CD4-positive, alpha-beta T cell (primary cell): Measurements from ENCODE around the gene ACTN1. TPM values are rescaled to one million over a fixed set of nuclear protein-coding genes. Genes with fewer than 3 reads are reported as not detected.

Experiments
- ATAC-seq: fragments of 200-7000 bp; cut with Tn5 transposase; one replicate; pipeline ENCODE4 v1.10.0; 2022; ENCODE audit warnings: mild to moderate bottlenecking; ENCODE audit not compliant: poor library complexity
- CTCF ChIA-PET: fragments of 350-600 bp; sonication (Branson Sonifier 250); formaldehyde crosslinking; loops from one replicate; lab custom pipeline; 2021; ENCODE audit warnings: antibody characterized with exemption, inconsistent platforms; lab: Charles Lee
- POLR2A ChIA-PET: fragments of 350-600 bp; sonication (Branson Sonifier 250); formaldehyde crosslinking; loops from one replicate; lab custom pipeline; 2021; ENCODE audit warnings: antibody characterized with exemption, inconsistent platforms; lab: Charles Lee
- DNase-seq, 14 experiments: peaks; one replicate each; pipeline ENCODE4 v3.0.0-alpha.2; 2013 to 2020; ENCODE audit warnings: mixed read lengths in 2 of 14
- H3K27ac ChIP-seq, 2 donors: one replicate each; pipeline versions ENCODE4 v1.5.1 to v1.7.0; 2013; ENCODE audit warnings: low read length in 2 of 2, low read depth in 1 of 2, mild to moderate bottlenecking in 1 of 2
- H3K27me3 ChIP-seq, 2 experiments: 1 replicate in 1 of 2; 2 replicates in 1 of 2; pipeline versions ENCODE4 v1.6.1 to v1.7.0; 2013; ENCODE audit warnings: low read length in 2 of 2, control low read depth in 1 of 2, mild to moderate bottlenecking in 1 of 2, moderate library complexity in 1 of 2; ENCODE audit not compliant: insufficient read depth in 2 of 2, control insufficient read depth in 1 of 2
- H3K36me3 ChIP-seq: one replicate; pipeline ENCODE4 v1.6.1; 2013; ENCODE audit warnings: low read length, control low read depth; ENCODE audit not compliant: insufficient read depth
- H3K4me1 ChIP-seq: one replicate; pipeline ENCODE4 v1.6.1; 2013; ENCODE audit warnings: low read length, control low read depth; ENCODE audit not compliant: insufficient read depth
- H3K4me3 ChIP-seq: one replicate; pipeline ENCODE4 v1.5.1; 2013; ENCODE audit warnings: mild to moderate bottlenecking, low read length, moderate library complexity
- H3K9me3 ChIP-seq, 2 experiments: 1 replicate in 1 of 2; 2 replicates in 1 of 2; pipeline versions ENCODE4 v1.6.1 to v1.7.0; 2013; ENCODE audit warnings: low read length in 2 of 2, mild to moderate bottlenecking in 2 of 2, control low read depth in 1 of 2, moderate library complexity in 1 of 2; ENCODE audit not compliant: control insufficient read depth in 1 of 2, insufficient read depth in 1 of 2
- H3K27ac Mint-ChIP-seq: one replicate; pipeline ENCODE4 v1.8.0; 2020; ENCODE audit warnings: mixed read lengths
- H3K27me3 Mint-ChIP-seq: one replicate; pipeline ENCODE4 v1.8.0; 2021; ENCODE audit warnings: mixed read lengths
- H3K36me3 Mint-ChIP-seq: one replicate; pipeline ENCODE4 v1.8.0; 2021; ENCODE audit warnings: low read depth, mixed read lengths
- H3K4me1 Mint-ChIP-seq: one replicate; pipeline ENCODE4 v1.8.0; 2021; ENCODE audit warnings: low read depth, mixed read lengths
- H3K4me3 Mint-ChIP-seq: one replicate; pipeline ENCODE4 v1.8.0; 2020; ENCODE audit warnings: mild to moderate bottlenecking, mixed read lengths
- H3K9me3 Mint-ChIP-seq: one replicate; pipeline ENCODE4 v1.8.0; 2020; ENCODE audit warnings: mixed read lengths
- intact Hi-C, 2 experiments: fragments of 100-400 bp; cut with DNase I in 1 of 2; cut with micrococcal nuclease in 1 of 2; formaldehyde crosslinking; loops; one replicate each; pipeline versions ENCODE4 v1.15.1 to v1.9.0; 2023 to 2025; cut with DNase I, micrococcal nuclease
- total RNA-seq, 174 experiments: library from RNA in 2 of 174; stranded (reverse) in 2 of 174; gene quantifications; one replicate each; pipeline ENCODE4 v1.2.3 and lab custom pipeline; 2021 to 2026
- TF ChIP-seq, protein P1 (sequence below): fragments of 200-600 bp; IDR thresholded peaks from one replicate; pipeline ENCODE4 v1.8.0; 2022; ENCODE audit warnings: antibody characterized with exemption, mild to moderate bottlenecking

ACTN1 gene
- total RNA-seq, 2 experiments from 2014 or later, result 128 to 143 TPM

DNA sequence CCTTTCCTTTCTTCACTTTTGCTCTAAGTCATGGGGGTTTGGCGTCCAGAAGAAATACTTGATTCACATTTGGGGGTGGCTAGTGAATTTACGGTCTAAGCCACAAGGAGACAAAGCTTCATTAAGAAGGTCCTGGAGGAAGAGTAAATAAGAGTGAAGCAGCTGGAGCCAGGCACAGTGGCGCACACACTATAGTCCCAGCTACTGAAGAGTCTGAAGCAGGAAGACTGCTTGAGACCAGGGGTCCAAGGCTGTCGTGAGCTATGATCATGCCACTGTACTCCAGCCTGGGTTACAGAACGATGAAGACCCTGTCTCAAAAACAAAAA, 23.3 kb downstream of the ACTN1 start:
- Mint-ChIP-seq H3K4me3 (peak overlapping the region; percentile 43), H3K36me3 (peaks cover 32% of the 10 kb centered on the region), H3K27me3 (no peaks in the 10 kb centered on the region), H3K27ac (peak overlapping the region; percentile 70), H3K9me3 (no peaks in the 10 kb centered on the region), H3K4me1 (peaks cover 94% of the 10 kb centered on the region)
- TF ChIP-seq, protein P1, sequence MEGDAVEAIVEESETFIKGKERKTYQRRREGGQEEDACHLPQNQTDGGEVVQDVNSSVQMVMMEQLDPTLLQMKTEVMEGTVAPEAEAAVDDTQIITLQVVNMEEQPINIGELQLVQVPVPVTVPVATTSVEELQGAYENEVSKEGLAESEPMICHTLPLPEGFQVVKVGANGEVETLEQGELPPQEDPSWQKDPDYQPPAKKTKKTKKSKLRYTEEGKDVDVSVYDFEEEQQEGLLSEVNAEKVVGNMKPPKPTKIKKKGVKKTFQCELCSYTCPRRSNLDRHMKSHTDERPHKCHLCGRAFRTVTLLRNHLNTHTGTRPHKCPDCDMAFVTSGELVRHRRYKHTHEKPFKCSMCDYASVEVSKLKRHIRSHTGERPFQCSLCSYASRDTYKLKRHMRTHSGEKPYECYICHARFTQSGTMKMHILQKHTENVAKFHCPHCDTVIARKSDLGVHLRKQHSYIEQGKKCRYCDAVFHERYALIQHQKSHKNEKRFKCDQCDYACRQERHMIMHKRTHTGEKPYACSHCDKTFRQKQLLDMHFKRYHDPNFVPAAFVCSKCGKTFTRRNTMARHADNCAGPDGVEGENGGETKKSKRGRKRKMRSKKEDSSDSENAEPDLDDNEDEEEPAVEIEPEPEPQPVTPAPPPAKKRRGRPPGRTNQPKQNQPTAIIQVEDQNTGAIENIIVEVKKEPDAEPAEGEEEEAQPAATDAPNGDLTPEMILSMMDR, result no peak
- H3K9me3 ChIP-seq, result no peaks in the 10 kb centered on the region
- peaks cover 4% of the 10 kb centered on the region for H3K36me3 ChIP-seq
- ATAC-seq (no peak), DNase-seq (no peak)
- H3K4me1 ChIP-seq, result peaks cover 74% of the 10 kb centered on the region
- H3K27me3 ChIP-seq, result no peaks in the 10 kb centered on the region
- ChIA-PET POLR2A (interaction anchor here (0.7 to 4.4 kb wide), 4 partner anchors 9 to 19 kb away, joined by 3 to 37 read pairs (median 5); no protein-coding TSS in a partner anchor), CTCF (no interaction called here)
- H3K4me3 ChIP-seq, result no peak overlapping the region
- no peak overlapping the region for H3K27ac ChIP-seq
- intact Hi-C loops, result no loop called here

DNA sequence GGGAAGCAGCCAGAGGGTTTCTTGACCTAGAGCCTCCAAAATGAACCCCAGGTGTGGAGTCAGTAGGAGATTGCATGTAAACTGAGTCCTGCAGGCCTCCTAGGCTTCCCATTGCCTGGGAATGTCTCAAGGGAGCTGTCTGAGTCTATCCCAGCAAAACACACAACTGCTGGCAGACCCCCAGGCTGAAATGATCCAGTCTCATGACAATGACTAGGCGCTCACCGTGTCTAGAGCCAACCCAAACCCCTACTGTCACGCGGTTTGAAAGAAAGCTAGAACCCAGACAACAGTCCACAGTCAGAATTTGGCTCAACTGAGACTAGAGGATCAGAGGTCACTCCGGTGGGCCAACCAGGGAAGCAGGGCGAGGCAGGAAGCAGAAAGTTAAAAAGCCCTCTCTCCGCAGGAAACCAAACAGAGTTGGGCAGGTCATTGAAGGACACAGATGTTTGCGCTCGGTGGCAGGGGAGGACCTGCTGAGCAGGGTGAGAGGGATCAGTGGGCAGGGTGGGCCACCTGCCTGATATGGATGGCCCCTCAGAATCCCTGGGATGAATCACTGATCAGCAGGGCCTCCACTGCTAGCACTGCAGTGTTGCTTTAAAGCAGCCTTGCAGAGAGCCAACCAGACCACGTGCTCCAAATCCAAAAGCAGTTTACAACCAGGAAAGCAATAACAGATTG, 23.8 kb downstream of the ACTN1 start:
- ATAC-seq, result no peak

DNA sequence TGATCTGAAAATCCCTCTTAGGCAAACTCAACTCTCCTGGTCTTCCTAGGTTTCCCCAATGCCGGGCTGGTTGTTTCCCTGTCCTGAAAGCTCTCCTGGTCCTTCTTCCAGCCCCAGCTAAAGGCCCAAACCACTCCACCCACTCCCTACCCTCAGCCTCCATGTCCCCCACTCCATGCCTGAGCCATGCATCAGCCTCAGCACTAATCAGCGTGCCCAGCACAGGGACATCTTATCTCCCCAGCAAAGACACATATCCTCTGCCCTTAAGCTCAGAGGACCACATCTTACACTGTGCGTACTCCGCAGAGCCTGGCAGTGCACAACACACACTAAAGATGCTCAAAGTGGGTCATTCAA, 25.9 kb downstream of the ACTN1 start:
- H3K9me3 ChIP-seq, result no peaks in the 10 kb centered on the region
- H3K27ac ChIP-seq, result peak overlapping the region in 1 of 2 donors; percentile 33
- H3K27me3 ChIP-seq, result no peaks in the 10 kb centered on the region
- no peak overlapping the region for H3K4me3 ChIP-seq
- peaks cover 91% of the 10 kb centered on the region for H3K4me1 Mint-ChIP-seq
- peaks cover 31% of the 10 kb centered on the region for H3K36me3 Mint-ChIP-seq
- H3K27me3 Mint-ChIP-seq, result no peaks in the 10 kb centered on the region
- intact Hi-C loops, result no loop called here
- ATAC-seq, result no peak
- peaks cover 80% of the 10 kb centered on the region for H3K4me1 ChIP-seq
- H3K9me3 Mint-ChIP-seq, result no peaks in the 10 kb centered on the region
- TF ChIP-seq, protein P1, result no peak
- H3K4me3 Mint-ChIP-seq, result peak overlapping the region; percentile 74
- ChIA-PET POLR2A (interaction anchor here (1.0 to 4.4 kb wide), 3 partner anchors 12 to 25 kb away, joined by 3 to 37 read pairs (median 3); no protein-coding TSS in a partner anchor), CTCF (interaction anchor here (0.7 kb wide), 1 partner anchor 27 kb away, joined by 3 read pairs; no protein-coding TSS in a partner anchor)
- DNase-seq, result no peak
- H3K27ac Mint-ChIP-seq, result peak overlapping the region; percentile 89
- peaks cover 4% of the 10 kb centered on the region for H3K36me3 ChIP-seq

More for the DNA sequence above, 23.8 kb downstream of the ACTN1 start:
- Mint-ChIP-seq H3K9me3 (no peaks in the 10 kb centered on the region), H3K4me1 (peaks cover 93% of the 10 kb centered on the region), H3K27me3 (no peaks in the 10 kb centered on the region), H3K4me3 (peak overlapping the region; percentile 43), H3K36me3 (peaks cover 32% of the 10 kb centered on the region), H3K27ac (peak overlapping the region; percentile 70)
- intact Hi-C loops, result no loop called here
- Histone ChIP-seq H3K4me1 (peaks cover 76% of the 10 kb centered on the region), H3K4me3 (no peak overlapping the region), H3K36me3 (peaks cover 4% of the 10 kb centered on the region), H3K27me3 (no peaks in the 10 kb centered on the region), H3K9me3 (no peaks in the 10 kb centered on the region), H3K27ac (peak overlapping the region in 1 of 2 donors; percentile 23)
- POLR2A ChIA-PET, result interaction anchor here (0.7 to 4.4 kb wide), 4 partner anchors 13 to 22 kb away, joined by 3 to 37 read pairs (median 5); no protein-coding TSS in a partner anchor
- CTCF ChIA-PET, result no interaction called here
- TF ChIP-seq, protein P1, result no peak
- no peak for DNase-seq
